Endothelial cell of coronary artery (primary cell): ENCODE measurements around the gene OR2AG2. TPM values are rescaled to one million over a fixed set of nuclear protein-coding genes. Genes with fewer than 3 reads are reported as not detected.

Experiments used
- total RNA-seq: library from RNA; depleted of rRNA; stranded (reverse); fragments of >200 nt; gene quantifications from 2 replicates; pipeline ENCODE4 v1.2.3, GENCODE V29; 2014

OR2AG2 gene, protein sequence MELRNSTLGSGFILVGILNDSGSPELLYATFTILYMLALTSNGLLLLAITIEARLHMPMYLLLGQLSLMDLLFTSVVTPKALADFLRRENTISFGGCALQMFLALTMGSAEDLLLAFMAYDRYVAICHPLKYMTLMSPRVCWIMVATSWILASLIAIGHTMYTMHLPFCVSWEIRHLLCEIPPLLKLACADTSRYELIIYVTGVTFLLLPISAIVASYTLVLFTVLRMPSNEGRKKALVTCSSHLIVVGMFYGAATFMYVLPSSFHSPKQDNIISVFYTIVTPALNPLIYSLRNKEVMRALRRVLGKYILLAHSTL
- 0.09 and 0.18 TPM in 2 replicates for total RNA-seq

DNA sequence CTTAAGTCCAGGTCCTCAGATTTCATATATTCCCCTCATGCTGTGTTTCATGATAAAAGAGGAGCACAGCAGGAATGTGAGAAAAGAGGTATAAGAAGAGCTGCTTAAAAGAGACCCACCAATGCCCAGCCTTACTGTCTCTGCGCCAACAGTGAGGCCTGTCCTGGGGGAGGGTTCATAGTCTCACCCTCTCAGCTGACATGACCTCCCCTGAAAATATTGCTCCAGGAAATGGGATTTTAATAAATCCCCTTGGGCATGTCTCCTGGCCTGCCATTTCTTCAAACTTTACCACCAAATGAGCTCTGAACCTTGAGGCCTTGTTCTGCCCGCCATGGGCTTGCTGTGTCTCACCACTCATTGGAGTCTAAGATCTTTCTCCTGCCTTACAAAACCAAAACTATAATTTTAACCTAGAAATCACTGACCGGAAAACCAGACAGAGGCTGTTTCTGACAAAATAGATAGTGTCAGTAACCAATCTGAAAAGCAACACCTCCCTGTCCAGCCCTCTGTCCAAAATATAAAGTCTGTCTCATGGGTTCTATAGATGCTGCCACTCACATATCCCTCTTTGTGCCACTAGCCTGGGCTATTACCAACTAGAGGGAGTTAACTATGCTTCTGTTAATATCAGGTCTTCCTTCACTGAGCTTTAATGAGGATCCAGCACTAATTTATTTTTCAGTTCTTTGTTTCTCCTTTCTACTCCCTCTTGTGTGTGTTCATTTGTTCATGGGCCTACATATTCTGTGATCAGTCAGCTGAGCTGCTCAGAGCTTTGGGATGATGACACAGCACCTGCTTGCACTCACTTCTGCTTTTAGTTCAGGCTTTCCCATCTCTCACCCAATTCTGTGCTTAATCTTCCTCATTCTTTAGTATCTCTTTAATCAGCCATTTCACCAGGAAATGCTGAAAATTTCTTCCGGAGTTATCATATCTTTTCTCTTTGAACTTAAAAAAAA, at the start of gene OR2AG2:
OR2AG2 (minus strand) TSS at position 51 of the 968 bp plus-strand sequence. CDS start 3,019 bp downstream, outside the sequence.

DNA sequence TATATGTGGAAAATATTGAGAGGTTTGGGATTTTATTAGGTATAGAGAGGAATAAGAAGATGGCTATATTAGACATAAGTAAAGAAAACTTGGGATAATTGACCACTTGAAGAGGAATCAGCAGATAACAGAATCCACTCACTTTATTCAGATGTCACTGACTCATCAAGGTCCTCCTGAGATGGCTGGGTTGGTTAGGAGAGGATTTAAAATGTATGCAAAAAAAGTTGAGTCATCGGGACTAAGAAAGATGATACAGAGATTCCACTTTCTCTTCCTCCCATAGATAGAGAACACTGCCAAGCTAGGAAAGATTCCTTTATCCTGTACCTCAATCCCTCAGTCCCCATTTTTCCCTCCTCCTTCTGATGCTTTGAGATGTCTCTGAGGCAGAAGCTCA, 27.6 kb upstream of the OR2AG2 start, which contains the start of gene OR6A2:
OR6A2 (minus strand) TSS at position 288 of the 400 bp plus-strand sequence. CDS start 3,981 bp downstream, outside the sequence.

DNA sequence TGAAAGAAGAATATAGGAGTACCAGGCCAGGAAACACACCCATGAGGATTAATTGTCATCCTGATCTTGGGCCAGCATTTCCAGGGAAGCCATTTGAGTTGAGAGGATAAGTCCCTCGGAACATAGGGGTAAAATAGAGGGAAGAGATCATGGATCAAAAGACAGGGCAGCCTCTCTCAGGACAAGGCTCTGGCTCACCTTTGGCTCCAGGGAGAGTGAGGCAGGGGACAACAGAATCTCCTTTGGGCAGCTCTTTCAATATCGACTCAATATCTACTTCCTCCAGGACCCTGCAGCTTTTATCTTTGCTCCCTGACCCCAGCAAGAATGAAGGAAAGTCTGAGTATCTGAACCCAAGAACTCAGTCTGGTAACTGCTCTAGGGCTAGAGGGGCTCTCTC, 10.9 kb upstream of the OR2AG2 start, which contains the start of gene OR2AG1:
OR2AG1 (plus strand) TSS at position 301 of the 400 bp plus-strand sequence. CDS start 2,018 bp downstream, outside the sequence.

Other genes starting within 250 kb of the OR2AG2 start
- gene RRP8, start 168.4 kb downstream of the OR2AG2 start, total RNA-seq: 10.7 and 12.4 TPM in 2 replicates
- gene ILK, start 168.2 kb downstream of the OR2AG2 start, total RNA-seq: 156 and 223 TPM in 2 replicates
- 50.7 and 67.4 TPM in 2 replicates for gene TAF10, start 159.8 kb downstream of the OR2AG2 start, total RNA-seq
- gene TPP1, start 152.6 kb downstream of the OR2AG2 start, total RNA-seq: 57.1 and 101 TPM in 2 replicates
- 37.9 and 41.8 TPM in 2 replicates for gene DCHS1, start 116.2 kb downstream of the OR2AG2 start, total RNA-seq
- 91.3 and 121 TPM in 2 replicates for gene MRPL17, start 88.6 kb downstream of the OR2AG2 start, total RNA-seq
- not detected in 2 replicates for gene OR2AG1, start 11.0 kb upstream of the OR2AG2 start, total RNA-seq
- 0.27 and 0.38 TPM in 2 replicates for gene OR6A2, start 27.7 kb upstream of the OR2AG2 start, total RNA-seq
- not detected in 2 replicates for gene OR10A5, start 73.7 kb upstream of the OR2AG2 start, total RNA-seq
- gene OR10A2, start 91.1 kb upstream of the OR2AG2 start, total RNA-seq: not detected in 2 replicates
- not detected in 2 replicates for gene OR10A4, start 104.6 kb upstream of the OR2AG2 start, total RNA-seq
- gene OR2D2, start 120.5 kb upstream of the OR2AG2 start, total RNA-seq: 0.47 and 0.54 TPM in 2 replicates
- gene OR2D3, start 149.0 kb upstream of the OR2AG2 start, total RNA-seq: not detected in 2 replicates
- gene ZNF215, start 154.4 kb upstream of the OR2AG2 start, total RNA-seq: 5.2 and 5.4 TPM in 2 replicates
- gene ZNF214, start 248.4 kb upstream of the OR2AG2 start, total RNA-seq: 3.5 and 6.1 TPM in 2 replicates
- 0.09 and 0.45 TPM in 2 replicates for gene NLRP14, start 248.5 kb upstream of the OR2AG2 start, total RNA-seq